Adrenal gland (tissue), 5 donors: ENCODE data around the gene KIAA1958.

ENCODE experiments used
- POLR2A ChIP-seq, 2 donors: fragments of 450-650 bp; IDR thresholded peaks; one replicate each; pipeline ENCODE4 v1.6.1; 2017; ENCODE audit warnings: antibody characterized with exemption in 2 of 2, mild to moderate bottlenecking in 2 of 2, moderate library complexity in 1 of 2
- TF ChIP-seq, protein P1 (sequence below), 6 experiments: fragments of 450-650 bp in 4 of 6; fragments of 200-600 bp in 2 of 6; sonication (generic) in 1 of 6; IDR thresholded peaks; 1 replicate in 5 of 6; 2 replicates in 1 of 6; pipeline versions ENCODE4 v1.5.1 to v1.8.0; 2016 to 2021; ENCODE audit warnings: antibody characterized with exemption in 6 of 6, mild to moderate bottlenecking in 2 of 6, moderate library complexity in 1 of 6
- donor health status: DM: no; HTN: no; CAD: no.

- TF ChIP-seq, protein P1, sequence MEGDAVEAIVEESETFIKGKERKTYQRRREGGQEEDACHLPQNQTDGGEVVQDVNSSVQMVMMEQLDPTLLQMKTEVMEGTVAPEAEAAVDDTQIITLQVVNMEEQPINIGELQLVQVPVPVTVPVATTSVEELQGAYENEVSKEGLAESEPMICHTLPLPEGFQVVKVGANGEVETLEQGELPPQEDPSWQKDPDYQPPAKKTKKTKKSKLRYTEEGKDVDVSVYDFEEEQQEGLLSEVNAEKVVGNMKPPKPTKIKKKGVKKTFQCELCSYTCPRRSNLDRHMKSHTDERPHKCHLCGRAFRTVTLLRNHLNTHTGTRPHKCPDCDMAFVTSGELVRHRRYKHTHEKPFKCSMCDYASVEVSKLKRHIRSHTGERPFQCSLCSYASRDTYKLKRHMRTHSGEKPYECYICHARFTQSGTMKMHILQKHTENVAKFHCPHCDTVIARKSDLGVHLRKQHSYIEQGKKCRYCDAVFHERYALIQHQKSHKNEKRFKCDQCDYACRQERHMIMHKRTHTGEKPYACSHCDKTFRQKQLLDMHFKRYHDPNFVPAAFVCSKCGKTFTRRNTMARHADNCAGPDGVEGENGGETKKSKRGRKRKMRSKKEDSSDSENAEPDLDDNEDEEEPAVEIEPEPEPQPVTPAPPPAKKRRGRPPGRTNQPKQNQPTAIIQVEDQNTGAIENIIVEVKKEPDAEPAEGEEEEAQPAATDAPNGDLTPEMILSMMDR (IDR thresholded peaks at IDR 0.05): no peak
- no peak for TF ChIP-seq POLR2A (IDR thresholded peaks at IDR 0.05)
Observed at GRCh38 chr9:112554516-112554915, 67.9 kb downstream of the KIAA1958 start.
